Fibroblast of the aortic adventitia (primary cell): ENCODE results near the gene FXR1. TPM values are rescaled to one million over a fixed set of nuclear protein-coding genes. Genes with fewer than 3 reads are reported as not detected.

Source experiments
- DNase-seq: peaks from one replicate; pipeline ENCODE4 v3.0.0-alpha.2; 2010; ENCODE audit warnings: low read depth
- H3K4me3 ChIP-seq: 2 replicates; pipeline ENCODE4 v1.5.1; 2011; ENCODE audit warnings: low read depth, mild to moderate bottlenecking, control low read depth, low read length, moderate library complexity
- total RNA-seq: library from RNA; depleted of rRNA; stranded (reverse); fragments of >200 nt; gene quantifications from 2 replicates; pipeline ENCODE4 v1.2.3, GENCODE V29; 2012; ENCODE audit warnings: low replicate concordance
- TF ChIP-seq, protein P1 (sequence below): IDR thresholded peaks from 2 replicates; pipeline ENCODE4 v1.5.1; 2011; ENCODE audit warnings: mild to moderate bottlenecking, low read length, control low read depth, inconsistent platforms; ENCODE audit not compliant: insufficient read depth

Gene FXR1
- total RNA-seq, 1 donor: 104 TPM

DNA sequence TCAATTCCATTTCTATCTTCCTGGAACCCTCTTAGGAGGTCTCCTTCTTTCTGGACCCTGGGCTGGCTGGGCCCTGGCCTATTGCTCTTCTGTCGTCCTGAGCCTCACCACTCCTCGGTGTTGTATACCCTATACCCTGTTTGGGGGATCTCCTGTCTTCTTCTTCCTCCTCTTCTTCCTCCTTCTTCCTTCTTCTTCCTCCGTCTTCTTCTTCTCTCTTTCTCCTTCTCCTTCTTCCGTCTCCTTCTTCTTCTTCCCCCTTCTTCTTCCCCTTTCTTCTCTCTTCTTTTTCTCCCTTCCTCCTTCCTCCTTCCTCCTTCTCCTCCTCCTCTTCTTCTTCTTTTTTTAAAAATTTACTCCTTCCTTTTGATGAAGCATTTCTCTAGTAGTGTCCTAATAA is 30.4 kb upstream of the FXR1 start:
- TF ChIP-seq, protein P1, sequence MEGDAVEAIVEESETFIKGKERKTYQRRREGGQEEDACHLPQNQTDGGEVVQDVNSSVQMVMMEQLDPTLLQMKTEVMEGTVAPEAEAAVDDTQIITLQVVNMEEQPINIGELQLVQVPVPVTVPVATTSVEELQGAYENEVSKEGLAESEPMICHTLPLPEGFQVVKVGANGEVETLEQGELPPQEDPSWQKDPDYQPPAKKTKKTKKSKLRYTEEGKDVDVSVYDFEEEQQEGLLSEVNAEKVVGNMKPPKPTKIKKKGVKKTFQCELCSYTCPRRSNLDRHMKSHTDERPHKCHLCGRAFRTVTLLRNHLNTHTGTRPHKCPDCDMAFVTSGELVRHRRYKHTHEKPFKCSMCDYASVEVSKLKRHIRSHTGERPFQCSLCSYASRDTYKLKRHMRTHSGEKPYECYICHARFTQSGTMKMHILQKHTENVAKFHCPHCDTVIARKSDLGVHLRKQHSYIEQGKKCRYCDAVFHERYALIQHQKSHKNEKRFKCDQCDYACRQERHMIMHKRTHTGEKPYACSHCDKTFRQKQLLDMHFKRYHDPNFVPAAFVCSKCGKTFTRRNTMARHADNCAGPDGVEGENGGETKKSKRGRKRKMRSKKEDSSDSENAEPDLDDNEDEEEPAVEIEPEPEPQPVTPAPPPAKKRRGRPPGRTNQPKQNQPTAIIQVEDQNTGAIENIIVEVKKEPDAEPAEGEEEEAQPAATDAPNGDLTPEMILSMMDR: no peak
- no peak overlapping the region for H3K4me3 ChIP-seq
- no peak for DNase-seq

DNA sequence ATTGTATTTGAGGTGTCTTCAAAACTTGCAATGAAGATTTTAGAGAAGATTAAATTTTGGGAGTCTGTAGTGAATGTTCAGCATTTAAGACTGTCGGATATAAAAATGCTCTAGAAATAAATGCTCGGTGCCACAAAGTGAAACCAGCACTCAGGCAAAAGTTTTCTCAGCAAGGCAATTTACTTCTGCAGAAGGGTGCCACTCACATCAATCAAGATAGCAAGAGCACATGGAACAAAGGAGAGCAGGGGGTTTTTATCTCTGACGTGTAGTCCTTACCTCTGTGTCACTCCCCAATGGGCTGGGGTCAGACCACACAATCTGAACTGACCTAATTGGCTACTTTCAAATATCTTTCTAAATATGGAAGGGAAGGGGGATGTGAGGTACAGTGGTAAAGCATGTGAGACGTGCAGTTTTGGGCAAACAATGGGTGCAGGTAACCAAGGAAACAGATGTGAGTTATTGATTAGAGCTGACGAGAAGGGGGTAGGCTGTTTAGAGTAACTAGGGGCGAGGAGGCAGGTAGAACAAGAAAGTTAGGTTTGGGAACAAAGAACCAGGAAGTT is 23.4 kb upstream of the FXR1 start:
- H3K4me3 ChIP-seq: no peak overlapping the region
- TF ChIP-seq, protein P1: no peak
- no peak for DNase-seq

DNA sequence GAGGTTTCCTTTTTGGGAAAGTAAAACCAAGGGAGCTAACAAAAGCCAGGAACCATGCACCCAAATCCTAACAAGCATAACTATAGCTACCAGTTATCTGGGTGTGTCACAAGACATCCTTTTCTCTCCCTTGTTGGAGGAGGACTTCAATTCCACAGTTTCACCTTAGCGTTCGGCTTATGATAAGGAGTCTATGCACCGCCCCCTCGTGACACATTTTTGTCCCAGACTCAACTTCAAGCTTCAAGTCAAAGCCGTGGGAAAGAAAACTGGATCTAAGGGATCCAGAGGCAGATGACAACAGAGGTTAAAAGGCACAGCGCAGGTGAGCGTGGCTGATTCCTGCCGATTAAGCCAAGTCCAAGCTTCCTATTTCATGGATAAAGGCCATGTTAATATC is 13.9 kb upstream of the FXR1 start:
- no peak for DNase-seq
- TF ChIP-seq, protein P1: no peak
- H3K4me3 ChIP-seq: no peak overlapping the region

DNA sequence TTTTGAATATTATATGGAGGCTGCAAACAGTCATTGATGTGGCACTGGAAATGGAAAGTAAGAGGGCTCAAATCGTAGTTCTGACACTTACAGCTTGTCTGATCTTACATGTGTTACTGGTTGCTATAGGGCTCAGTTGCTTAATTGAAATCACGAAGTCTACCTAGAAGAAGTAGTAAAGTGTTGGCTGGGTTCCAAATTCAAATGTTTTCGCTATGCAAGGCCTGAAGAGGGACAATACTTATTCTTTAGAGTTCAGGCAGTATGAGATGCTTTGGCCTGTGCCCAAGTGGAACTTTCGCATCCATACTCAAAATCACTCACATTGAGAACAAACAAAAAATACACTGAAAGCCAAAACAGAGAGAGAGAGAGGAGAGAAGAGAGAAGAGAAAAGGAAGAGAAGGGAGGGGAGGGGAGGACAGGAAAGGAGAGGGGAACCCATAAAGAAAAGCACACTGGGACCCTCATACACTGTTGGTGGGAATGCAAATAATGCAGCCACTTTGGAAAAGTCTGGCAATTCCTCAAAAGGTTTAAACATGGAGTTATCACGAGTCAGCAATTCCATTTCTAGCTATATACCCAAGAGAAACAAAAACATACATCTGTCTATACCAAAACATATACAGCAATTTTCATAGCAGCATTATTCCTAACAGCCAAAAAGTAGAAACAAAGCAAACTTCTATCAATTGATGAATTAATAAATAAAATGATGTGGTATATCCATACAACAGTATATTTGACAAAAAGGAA is 2.9 kb upstream of the FXR1 start:
- no peak for DNase-seq
- TF ChIP-seq, protein P1: no peak
- no peak overlapping the region for H3K4me3 ChIP-seq

DNA sequence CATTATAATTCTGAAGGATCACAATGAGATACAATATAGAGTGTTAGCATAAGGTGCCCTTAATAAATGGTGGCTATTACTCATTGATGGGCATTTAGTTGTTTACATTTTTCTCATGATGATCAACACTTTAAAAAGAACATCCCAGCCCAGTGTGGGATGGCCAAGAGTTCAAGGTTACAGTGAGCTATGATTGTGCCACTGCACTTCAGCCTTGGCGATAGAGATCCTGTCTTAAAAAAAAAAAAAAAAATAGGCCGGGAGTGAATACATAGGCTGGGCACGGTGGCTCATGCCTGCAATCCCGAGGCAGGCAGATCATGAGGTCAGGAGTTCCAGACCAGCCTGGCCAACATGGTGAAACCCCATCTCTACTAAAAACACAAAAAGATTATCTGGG is 1.6 kb upstream of the FXR1 start:
- H3K4me3 ChIP-seq: no peak overlapping the region
- TF ChIP-seq, protein P1: no peak
- DNase-seq: no peak

DNA sequence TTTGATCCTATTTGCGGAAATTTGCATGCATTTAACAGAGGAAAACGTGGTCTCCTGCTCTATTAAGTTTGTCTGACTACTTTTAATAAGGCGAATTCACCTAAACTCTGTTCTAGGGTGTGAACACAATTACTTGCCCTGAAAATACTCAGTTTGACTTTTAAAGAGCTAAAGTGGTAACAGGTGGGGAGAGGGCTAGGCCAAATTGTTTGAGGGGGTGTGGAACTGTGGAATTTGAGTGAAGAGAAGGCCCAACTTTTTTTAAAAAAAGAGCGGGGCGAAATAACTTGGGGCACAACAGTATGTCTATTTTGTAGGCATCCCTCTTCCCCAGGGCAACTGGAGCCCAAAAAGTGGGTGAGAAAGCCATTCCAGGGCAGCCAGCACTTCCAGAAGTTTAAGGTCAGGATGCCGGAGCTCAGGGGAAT is 580 bp upstream of the FXR1 start:
- peak overlapping the region; percentile 93 for H3K4me3 ChIP-seq
- TF ChIP-seq, protein P1: no peak
- DNase-seq: no peak
